Fibroblast of villous mesenchyme (primary cell): ENCODE results near the gene ABCA2. TPM values are rescaled to one million over a fixed set of nuclear protein-coding genes. Genes with fewer than 3 reads are reported as not detected.
A peak's percentile ranks its signal among the peaks of the same experiment; 100 is the strongest.

Experiments used
- DNase-seq: peaks from one replicate; pipeline ENCODE4 v3.0.0-alpha.2; 2010; ENCODE audit warnings: low read depth
- H3K4me3 ChIP-seq: 2 replicates; pipeline ENCODE4 v1.5.1; 2011; ENCODE audit warnings: low read depth, mild to moderate bottlenecking, low read length
- total RNA-seq: library from RNA; depleted of rRNA; stranded (reverse); fragments of >200 nt; gene quantifications from 2 replicates; pipeline ENCODE4 v1.2.3, GENCODE V29; 2012
- TF ChIP-seq, protein P1 (sequence below): IDR thresholded peaks from 2 replicates; pipeline ENCODE4 v1.5.1; 2012; ENCODE audit warnings: low read depth, mild to moderate bottlenecking, low read length; ENCODE audit not compliant: insufficient read depth

The ABCA2 gene
- total RNA-seq, 1 donor = 14.7 TPM

DNA sequence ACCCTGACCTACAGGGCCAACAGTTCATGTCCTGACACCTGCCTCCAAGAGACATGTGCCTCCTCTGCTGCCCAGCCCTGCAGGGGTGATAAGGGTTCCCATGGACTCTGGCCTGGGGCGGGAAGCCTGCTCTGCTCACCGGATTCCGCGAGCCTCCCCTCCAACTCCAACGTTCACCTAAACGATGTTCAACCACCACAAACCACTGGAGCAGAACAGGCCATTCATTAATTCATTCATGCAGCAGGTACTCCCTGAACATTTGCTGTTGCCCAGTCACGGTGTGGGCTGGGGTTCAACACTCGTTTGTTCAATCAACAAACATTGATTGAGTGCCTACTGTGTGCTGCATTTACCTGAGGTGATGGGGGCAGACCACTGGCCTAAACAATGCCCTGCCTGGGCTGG is 46.0 kb upstream of the ABCA2 start:
- TF ChIP-seq, protein P1, sequence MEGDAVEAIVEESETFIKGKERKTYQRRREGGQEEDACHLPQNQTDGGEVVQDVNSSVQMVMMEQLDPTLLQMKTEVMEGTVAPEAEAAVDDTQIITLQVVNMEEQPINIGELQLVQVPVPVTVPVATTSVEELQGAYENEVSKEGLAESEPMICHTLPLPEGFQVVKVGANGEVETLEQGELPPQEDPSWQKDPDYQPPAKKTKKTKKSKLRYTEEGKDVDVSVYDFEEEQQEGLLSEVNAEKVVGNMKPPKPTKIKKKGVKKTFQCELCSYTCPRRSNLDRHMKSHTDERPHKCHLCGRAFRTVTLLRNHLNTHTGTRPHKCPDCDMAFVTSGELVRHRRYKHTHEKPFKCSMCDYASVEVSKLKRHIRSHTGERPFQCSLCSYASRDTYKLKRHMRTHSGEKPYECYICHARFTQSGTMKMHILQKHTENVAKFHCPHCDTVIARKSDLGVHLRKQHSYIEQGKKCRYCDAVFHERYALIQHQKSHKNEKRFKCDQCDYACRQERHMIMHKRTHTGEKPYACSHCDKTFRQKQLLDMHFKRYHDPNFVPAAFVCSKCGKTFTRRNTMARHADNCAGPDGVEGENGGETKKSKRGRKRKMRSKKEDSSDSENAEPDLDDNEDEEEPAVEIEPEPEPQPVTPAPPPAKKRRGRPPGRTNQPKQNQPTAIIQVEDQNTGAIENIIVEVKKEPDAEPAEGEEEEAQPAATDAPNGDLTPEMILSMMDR = no peak
- DNase-seq = no peak
- H3K4me3 ChIP-seq = no peak overlapping the region

- H3K4me3 ChIP-seq = no peak overlapping the region
- no peak for DNase-seq
- TF ChIP-seq, protein P1 = no peak
These were observed 43.2 kb upstream of the ABCA2 start for GRCh38 chr9:137071282-137071681.

DNA sequence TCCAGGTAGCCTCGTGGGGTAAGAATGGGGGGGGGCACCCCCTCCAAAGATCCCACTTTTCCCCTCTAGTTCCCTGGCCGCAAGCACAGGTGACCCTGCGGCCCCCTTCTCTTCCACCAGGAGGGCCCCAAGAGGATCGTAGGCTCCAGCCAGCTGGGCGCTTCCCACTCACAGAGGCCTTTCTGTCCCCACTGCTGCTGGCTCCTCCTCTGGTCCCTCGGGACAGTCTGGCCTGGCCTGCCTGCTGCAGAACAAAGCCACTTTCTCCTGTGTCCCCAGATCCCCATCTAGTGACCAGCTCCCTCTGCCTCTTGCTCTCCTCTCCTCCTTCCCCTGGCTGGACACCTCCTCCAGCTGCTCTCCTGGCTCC is 42.9 kb upstream of the ABCA2 start:
- TF ChIP-seq, protein P1 = no peak
- H3K4me3 ChIP-seq = peak overlapping the region; percentile 51
- no peak for DNase-seq

- TF ChIP-seq, protein P1 = no peak
- peak; percentile 90 for DNase-seq
- H3K4me3 ChIP-seq = peak within 1 kb of the TSS; percentile 51
These were observed 42.3 kb upstream of the ABCA2 start, which contains the start of gene SAPCD2 for GRCh38 chr9:137070201-137070905. TSS of gene SAPCD2 (minus strand) at chr9:137070557. CDS start at chr9:137070460, 97 bp downstream.

GRCh38 chr9:137069508-137070091 is 41.6 kb upstream of the ABCA2 start:
- no peak for DNase-seq
- H3K4me3 ChIP-seq = peak overlapping the region; percentile 38
- TF ChIP-seq, protein P1 = no peak

- DNase-seq = no peak
- TF ChIP-seq, protein P1 = no peak
- peak overlapping the region; percentile 38 for H3K4me3 ChIP-seq
These were observed 40.8 kb upstream of the ABCA2 start for GRCh38 chr9:137068539-137069507.
